ENCODE data around the gene COL24A1.
"Not testable (repeated sequence)": the region's sequence is repeated elsewhere in the genome, so short reads cannot be mapped to it uniquely, and the experiment has no call there.

Gene COL24A1

DNA sequence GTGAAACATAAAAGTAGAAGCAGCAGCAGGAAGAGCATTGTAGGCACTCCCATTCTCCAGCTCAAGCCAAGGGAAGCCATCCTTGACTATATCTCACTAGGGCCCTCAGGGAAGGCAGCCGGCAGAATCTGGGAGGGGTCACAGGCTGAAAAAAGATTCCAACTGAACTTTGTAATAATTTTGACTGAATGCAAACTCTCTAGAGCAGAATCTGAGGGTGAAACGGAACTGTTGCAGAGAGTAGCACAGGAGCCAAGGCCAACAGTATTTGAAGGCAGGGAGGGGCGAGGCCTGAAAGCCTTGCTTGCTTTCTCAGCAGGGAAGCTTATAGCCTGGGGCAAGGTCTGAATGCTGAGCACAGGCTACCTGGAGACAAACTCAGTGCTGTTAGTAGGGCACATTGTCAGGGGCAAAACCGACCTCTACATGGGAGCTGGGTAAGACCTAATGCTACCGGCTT, 180.6 kb downstream of the COL24A1 start:
- CTCF ChIA-PET: no interaction called here
- POLR2A ChIA-PET: no interaction called here
- H3K4me3 ChIP-seq (ENCODE audit: low read depth, low read length): no peak overlapping the region
- TF ChIP-seq, protein P1, sequence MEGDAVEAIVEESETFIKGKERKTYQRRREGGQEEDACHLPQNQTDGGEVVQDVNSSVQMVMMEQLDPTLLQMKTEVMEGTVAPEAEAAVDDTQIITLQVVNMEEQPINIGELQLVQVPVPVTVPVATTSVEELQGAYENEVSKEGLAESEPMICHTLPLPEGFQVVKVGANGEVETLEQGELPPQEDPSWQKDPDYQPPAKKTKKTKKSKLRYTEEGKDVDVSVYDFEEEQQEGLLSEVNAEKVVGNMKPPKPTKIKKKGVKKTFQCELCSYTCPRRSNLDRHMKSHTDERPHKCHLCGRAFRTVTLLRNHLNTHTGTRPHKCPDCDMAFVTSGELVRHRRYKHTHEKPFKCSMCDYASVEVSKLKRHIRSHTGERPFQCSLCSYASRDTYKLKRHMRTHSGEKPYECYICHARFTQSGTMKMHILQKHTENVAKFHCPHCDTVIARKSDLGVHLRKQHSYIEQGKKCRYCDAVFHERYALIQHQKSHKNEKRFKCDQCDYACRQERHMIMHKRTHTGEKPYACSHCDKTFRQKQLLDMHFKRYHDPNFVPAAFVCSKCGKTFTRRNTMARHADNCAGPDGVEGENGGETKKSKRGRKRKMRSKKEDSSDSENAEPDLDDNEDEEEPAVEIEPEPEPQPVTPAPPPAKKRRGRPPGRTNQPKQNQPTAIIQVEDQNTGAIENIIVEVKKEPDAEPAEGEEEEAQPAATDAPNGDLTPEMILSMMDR (IDR thresholded peaks at IDR 0.05; ENCODE audit: insufficient read depth, low read length, missing control alignments): no peak
- DNase-seq (ENCODE audit: low read depth, low spot score): no peak

DNA sequence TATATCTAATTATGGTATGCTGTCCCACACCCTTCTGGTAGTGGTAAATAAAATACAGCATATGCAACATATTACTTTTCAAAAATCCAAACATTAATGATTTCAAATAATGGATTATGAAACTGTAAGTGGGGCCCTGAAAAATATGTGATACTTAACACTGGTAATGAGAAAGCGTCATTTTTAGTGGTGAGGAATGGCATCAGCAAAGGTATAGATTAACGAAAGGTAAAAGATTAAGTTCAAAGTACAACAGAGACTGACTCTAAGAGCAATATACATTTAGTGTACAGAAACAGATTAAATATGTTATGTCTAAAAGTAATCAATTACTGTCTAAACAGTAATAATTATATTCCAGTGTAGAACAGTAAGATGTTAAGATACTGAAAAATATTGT, 194.1 kb downstream of the COL24A1 start:
- H3K4me3 ChIP-seq (ENCODE audit: low read depth, low read length): no peak overlapping the region
- TF ChIP-seq, protein P1 (IDR thresholded peaks at IDR 0.05; ENCODE audit: insufficient read depth, low read length, missing control alignments): no peak
- DNase-seq (ENCODE audit: low read depth, low spot score): no peak
- ChIA-PET POLR2A (no interaction called here), CTCF (no interaction called here)

DNA sequence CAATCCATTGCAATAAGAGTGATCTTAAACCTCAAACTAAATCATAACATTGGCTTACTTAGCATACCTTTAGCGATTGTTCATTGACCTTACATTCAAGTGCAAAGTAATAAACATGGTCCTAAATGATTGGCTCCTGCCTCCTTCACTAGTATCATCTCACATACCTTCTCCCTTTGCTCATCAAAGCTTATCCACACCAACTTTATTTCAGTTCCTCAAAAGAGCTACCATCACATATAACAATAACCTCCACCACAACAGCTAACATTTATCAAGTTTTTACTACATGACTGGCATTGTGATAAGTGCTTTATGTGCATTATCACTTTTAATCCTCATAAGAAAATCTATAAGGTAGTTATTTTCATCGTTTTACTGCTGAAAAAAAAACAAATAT, 198.8 kb downstream of the COL24A1 start:
- no peak for DNase-seq (ENCODE audit: low read depth, low spot score)
- ChIA-PET POLR2A (no interaction called here), CTCF (no interaction called here)
- no peak overlapping the region for H3K4me3 ChIP-seq (ENCODE audit: low read depth, low read length)
- TF ChIP-seq, protein P1 (IDR thresholded peaks at IDR 0.05; ENCODE audit: insufficient read depth, low read length, missing control alignments): no peak

DNA sequence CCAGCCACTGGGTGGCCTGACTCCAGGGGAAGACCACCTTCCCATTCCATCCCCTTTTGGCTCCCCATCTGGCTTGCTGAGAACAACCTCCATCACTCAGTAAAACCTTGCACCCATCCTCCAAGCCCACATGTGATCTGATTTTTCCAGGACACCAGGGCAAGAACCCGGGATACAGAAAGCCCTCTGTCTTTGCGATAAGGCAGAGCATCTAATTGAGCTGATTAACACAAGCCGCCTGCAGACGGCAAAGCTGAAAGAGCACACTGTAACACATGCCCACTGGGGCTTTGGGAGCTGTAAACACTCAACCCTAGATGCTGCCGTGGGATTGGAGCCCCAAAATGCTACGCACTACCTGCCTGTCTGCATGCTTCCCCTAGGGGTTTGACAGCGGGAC, 201.4 kb downstream of the COL24A1 start:
- H3K4me3 ChIP-seq (ENCODE audit: low read depth, low read length); DNase-seq (ENCODE audit: low read depth, low spot score); CTCF ChIA-PET: not testable (repeated sequence)

DNA sequence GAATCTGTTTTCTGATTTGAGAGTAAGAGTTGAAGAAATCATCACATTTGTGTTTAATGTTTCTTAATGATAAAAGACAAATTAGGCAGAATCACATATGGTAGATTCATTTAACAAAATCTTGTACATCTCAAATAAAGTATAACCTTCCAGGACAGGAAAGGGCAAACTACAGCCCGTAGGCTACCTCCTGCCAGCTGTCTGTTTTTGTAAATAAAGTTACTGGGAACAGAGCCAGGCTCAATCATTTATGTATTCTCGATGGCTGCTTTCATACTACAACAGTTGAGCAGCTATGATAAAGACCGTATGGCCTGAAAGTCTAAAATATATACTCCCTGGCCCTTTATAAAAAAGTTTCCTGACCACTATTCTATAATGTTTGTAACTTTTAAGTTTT, 204.1 kb downstream of the COL24A1 start:
- DNase-seq (ENCODE audit: low read depth, low spot score): no peak

More for the DNA sequence above, 201.4 kb downstream of the COL24A1 start:
- POLR2A ChIA-PET: not testable (repeated sequence)

DNA sequence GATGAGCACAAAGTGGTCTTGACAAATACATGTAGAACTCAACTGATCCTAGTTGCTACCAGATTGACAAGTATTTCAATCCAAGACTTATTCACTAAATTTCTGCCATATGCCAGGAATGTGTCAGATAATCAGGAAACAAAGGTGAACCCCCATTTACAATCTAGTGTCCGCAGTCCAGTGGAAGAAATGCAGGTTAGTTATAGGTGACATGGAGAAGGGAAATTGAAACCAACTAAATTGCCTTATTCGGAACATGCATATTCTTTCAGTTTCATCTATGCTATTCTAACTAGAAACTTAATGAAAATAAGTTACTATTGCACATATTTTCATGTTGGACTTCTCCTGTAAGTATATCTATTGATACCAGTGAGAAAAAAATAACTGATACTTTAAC, 209.4 kb downstream of the COL24A1 start:
- DNase-seq (ENCODE audit: low read depth, low spot score): no peak
- CTCF ChIA-PET: no interaction called here
- TF ChIP-seq, protein P1 (IDR thresholded peaks at IDR 0.05; ENCODE audit: insufficient read depth, low read length, missing control alignments): no peak
- POLR2A ChIA-PET: no interaction called here
- no peak overlapping the region for H3K4me3 ChIP-seq (ENCODE audit: low read depth, low read length)

More for the DNA sequence above, 204.1 kb downstream of the COL24A1 start:
- POLR2A ChIA-PET: no interaction called here
- TF ChIP-seq, protein P1 (IDR thresholded peaks at IDR 0.05; ENCODE audit: insufficient read depth, low read length, missing control alignments): no peak
- H3K4me3 ChIP-seq (ENCODE audit: low read depth, low read length): no peak overlapping the region
- CTCF ChIA-PET: no interaction called here

DNA sequence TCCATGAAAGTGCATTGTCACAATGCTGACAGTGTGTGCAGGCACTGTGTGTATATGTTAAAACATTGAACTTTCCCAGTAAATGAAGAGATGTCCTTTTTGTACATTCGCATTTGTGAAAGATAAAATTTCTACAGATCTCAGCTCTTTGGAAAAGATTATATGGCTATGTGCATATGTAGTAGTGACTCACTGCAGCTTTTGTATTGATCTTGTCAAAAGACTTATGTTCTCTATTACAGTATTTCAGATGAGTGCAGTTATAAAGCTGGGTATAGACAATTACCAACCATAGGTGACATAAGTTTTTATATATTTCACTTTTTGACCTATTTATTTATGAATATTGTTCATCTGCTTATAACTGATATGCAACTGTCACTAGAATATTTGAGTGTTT, 212.6 kb downstream of the COL24A1 start:
- no peak for DNase-seq (ENCODE audit: low read depth, low spot score)
- ChIA-PET POLR2A (no interaction called here), CTCF (interaction anchor here (0.7 kb wide), 1 partner anchor 59 kb away, joined by 3 read pairs; no protein-coding TSS in a partner anchor)
- TF ChIP-seq, protein P1 (IDR thresholded peaks at IDR 0.05; ENCODE audit: insufficient read depth, low read length, missing control alignments): no peak
- H3K4me3 ChIP-seq (ENCODE audit: low read depth, low read length): no peak overlapping the region

Data from AG04449 (cell line).